Bronchial epithelial cell (primary cell): ENCODE data around the gene TRAPPC13. TPM values are rescaled to one million over a fixed set of nuclear protein-coding genes. Genes with fewer than 3 reads are reported as not detected.

Experiments used
- DNase-seq: peaks from one replicate; pipeline ENCODE4 v3.0.0-alpha.2; 2010; ENCODE audit warnings: low read depth
- FAIRE-seq: peaks from 2 replicates; lab custom pipeline; 2011; peaks lifted over from hg19 to GRCh38; lab: Jason Lieb, UNC
- H3K27me3 ChIP-seq: 2 replicates; pipeline ENCODE4 v1.5.1; 2011; ENCODE audit warnings: low read length; ENCODE audit not compliant: control insufficient read depth, insufficient read depth
- H3K36me3 ChIP-seq: 2 replicates; pipeline ENCODE4 v1.5.1; 2011; ENCODE audit warnings: low read length; ENCODE audit not compliant: control insufficient read depth, insufficient read depth
- H3K4me3 ChIP-seq: 2 replicates; pipeline ENCODE4 v1.5.1; 2011; ENCODE audit warnings: mild to moderate bottlenecking, low read depth, low read length, control low read depth
- CTCF ChIP-seq: IDR thresholded peaks from 2 replicates; pipeline ENCODE4 v1.5.1; 2011; ENCODE audit warnings: mild to moderate bottlenecking, moderate library complexity, low read length, control low read depth, inconsistent platforms; ENCODE audit not compliant: insufficient read depth, severe bottlenecking
- total RNA-seq: library from RNA; depleted of rRNA; stranded (reverse); fragments of >200 nt; gene quantifications from 2 replicates; pipeline ENCODE4 v1.2.1, GENCODE V29; 2014

Gene TRAPPC13
- total RNA-seq, 1 donor from 2014 or later = 21.6 TPM

GRCh38 chr5:65693121-65693520 is 68.3 kb downstream of the TRAPPC13 start:
- no peak for DNase-seq
- Histone ChIP-seq H3K36me3 (peaks cover 1% of the 10 kb centered on the region), H3K27me3 (no peaks in the 10 kb centered on the region), H3K4me3 (no peak overlapping the region)
- FAIRE-seq = no peak
- no peak for TF ChIP-seq CTCF

- Histone ChIP-seq H3K36me3 (peaks cover 1% of the 10 kb centered on the region), H3K27me3 (no peaks in the 10 kb centered on the region), H3K4me3 (no peak overlapping the region)
- FAIRE-seq (no peak), DNase-seq (no peak)
- no peak for TF ChIP-seq CTCF
These were observed 70.4 kb downstream of the TRAPPC13 start for GRCh38 chr5:65695162-65695755.

GRCh38 chr5:65695896-65696295 is 71.1 kb downstream of the TRAPPC13 start:
- no peak for FAIRE-seq
- Histone ChIP-seq H3K36me3 (peaks cover 1% of the 10 kb centered on the region), H3K4me3 (no peak overlapping the region), H3K27me3 (no peaks in the 10 kb centered on the region)
- no peak for DNase-seq
- no peak for TF ChIP-seq CTCF

GRCh38 chr5:65696892-65697291 is 72.1 kb downstream of the TRAPPC13 start:
- FAIRE-seq (no peak), DNase-seq (no peak)
- TF ChIP-seq CTCF = no peak
- H3K27me3 ChIP-seq = no peaks in the 10 kb centered on the region
- H3K4me3 ChIP-seq = no peak overlapping the region
- peaks cover 1% of the 10 kb centered on the region for H3K36me3 ChIP-seq

GRCh38 chr5:65699338-65699737 is 74.5 kb downstream of the TRAPPC13 start:
- TF ChIP-seq CTCF = no peak
- Histone ChIP-seq H3K36me3 (peaks cover 1% of the 10 kb centered on the region), H3K4me3 (no peak overlapping the region), H3K27me3 (no peaks in the 10 kb centered on the region)
- DNase-seq (no peak), FAIRE-seq (no peak)

GRCh38 chr5:65702036-65702435 is 77.2 kb downstream of the TRAPPC13 start:
- TF ChIP-seq CTCF = no peak
- Histone ChIP-seq H3K4me3 (no peak overlapping the region), H3K36me3 (peaks cover 2% of the 10 kb centered on the region), H3K27me3 (no peaks in the 10 kb centered on the region)
- FAIRE-seq (no peak), DNase-seq (no peak)
